HG03520 (cell line): ENCODE measurements around the gene VEGFA.

Source experiments
- ATAC-seq: cut with Tn5 transposase; IDR thresholded peaks from one replicate; pipeline ENCODE4 v1.9.1; 2021; ENCODE audit warnings: mild to moderate bottlenecking, moderate library complexity; ENCODE audit not compliant: unreplicated experiment

Gene VEGFA

GRCh38 chr6:43819958-43820357 lies 49.9 kb downstream of the VEGFA start:
- ATAC-seq, result no peak

- no peak for ATAC-seq
Measured at GRCh38 chr6:43820486-43820885, 50.5 kb downstream of the VEGFA start.

- no peak for ATAC-seq
Measured at GRCh38 chr6:43821101-43821886, 51.3 kb downstream of the VEGFA start.

- no peak for ATAC-seq
Measured at GRCh38 chr6:43823390-43823789, 53.4 kb downstream of the VEGFA start.

- no peak for ATAC-seq
Measured at GRCh38 chr6:43823879-43824702, 54.1 kb downstream of the VEGFA start.

GRCh38 chr6:43824703-43825064 lies 54.7 kb downstream of the VEGFA start:
- ATAC-seq, result no peak

GRCh38 chr6:43825187-43826115 lies 55.4 kb downstream of the VEGFA start:
- no peak for ATAC-seq

- ATAC-seq, result no peak
Measured at GRCh38 chr6:43826730-43827129, 56.7 kb downstream of the VEGFA start.

GRCh38 chr6:43827898-43828297 lies 57.9 kb downstream of the VEGFA start:
- no peak for ATAC-seq

GRCh38 chr6:43828711-43829110 lies 58.7 kb downstream of the VEGFA start:
- no peak for ATAC-seq

GRCh38 chr6:43829470-43829869 lies 59.5 kb downstream of the VEGFA start:
- ATAC-seq, result no peak

GRCh38 chr6:43830775-43831174 lies 60.8 kb downstream of the VEGFA start:
- ATAC-seq, result no peak

GRCh38 chr6:43831191-43831590 lies 61.2 kb downstream of the VEGFA start:
- no peak for ATAC-seq

GRCh38 chr6:43833223-43833995 lies 63.4 kb downstream of the VEGFA start:
- ATAC-seq, result no peak

- ATAC-seq, result no peak
Measured at GRCh38 chr6:43833996-43834390, 64.0 kb downstream of the VEGFA start.

- ATAC-seq, result no peak
Measured at GRCh38 chr6:43834528-43835155, 64.6 kb downstream of the VEGFA start.

GRCh38 chr6:43835872-43836419 lies 65.9 kb downstream of the VEGFA start:
- ATAC-seq, result no peak
